Activated T-helper 2 cell treated with anti-CD3 and anti-CD28 coated beads, Interferon-gamma antibody, Interleukin-2, Interleukin-4, amounts not matched to agents 10 μg/mL and 5 μg/mL and 100 μg/mL, durations not matched to agents 14 hours and 24 hours and 36 hours (primary cell): ENCODE results near the gene NAPSA. TPM values are rescaled to one million over a fixed set of nuclear protein-coding genes. Genes with fewer than 3 reads are reported as not detected.

Experiments
- DNase-seq: peaks from one replicate; pipeline ENCODE4 v3.0.0; 2021; ENCODE audit warnings: low spot score
- H3K27ac Mint-ChIP-seq: one replicate; pipeline ENCODE4 v1.8.0; 2021; ENCODE audit warnings: mixed read lengths
- H3K27me3 Mint-ChIP-seq: one replicate; pipeline ENCODE4 v1.8.0; 2021; ENCODE audit warnings: low read depth, mixed read lengths
- H3K36me3 Mint-ChIP-seq: one replicate; pipeline ENCODE4 v1.8.0; 2021; ENCODE audit warnings: low read depth, mixed read lengths
- H3K4me1 Mint-ChIP-seq: one replicate; pipeline ENCODE4 v1.8.0; 2021; ENCODE audit warnings: low read depth, mixed read lengths
- H3K4me3 Mint-ChIP-seq: one replicate; pipeline ENCODE4 v1.8.0; 2021; ENCODE audit warnings: low read depth, mild to moderate bottlenecking, moderate library complexity, mixed read lengths
- H3K9me3 Mint-ChIP-seq: one replicate; pipeline ENCODE4 v1.8.0; 2021; ENCODE audit warnings: mixed read lengths
- intact Hi-C: fragments of 100-400 bp; cut with micrococcal nuclease; formaldehyde crosslinking; loops from one replicate; pipeline ENCODE4 v1.15.1; 2023
- total RNA-seq: library from RNA; stranded (reverse); gene quantifications from 2 replicates; pipeline ENCODE4 v1.2.3, GENCODE V29; 2022

NAPSA gene
- total RNA-seq, 1 donor from 2014 or later = 5.5 TPM

DNA sequence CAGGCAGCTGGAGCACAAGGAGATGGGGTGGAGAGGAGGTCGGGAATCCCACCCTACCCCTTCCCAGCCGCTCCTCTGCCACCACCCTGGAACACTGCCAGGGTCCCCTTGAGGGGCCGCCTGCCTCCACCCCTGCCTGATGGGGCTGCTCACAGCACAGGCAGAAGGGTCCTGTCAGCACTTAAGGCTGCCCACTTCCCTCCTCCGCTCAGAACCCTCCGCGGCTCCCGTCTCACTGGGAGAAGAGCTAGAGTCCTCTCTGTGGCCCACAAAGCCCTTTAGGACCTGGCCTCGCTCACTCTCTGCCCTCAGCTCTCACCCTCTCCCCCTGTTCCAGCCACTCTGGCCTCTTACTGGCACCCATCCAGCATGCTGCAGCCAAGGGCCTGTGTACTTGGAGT is 15.3 kb upstream of the NAPSA start:
- peak overlapping the region; percentile 12 for H3K27ac Mint-ChIP-seq
- intact Hi-C loops = no loop called here

DNA sequence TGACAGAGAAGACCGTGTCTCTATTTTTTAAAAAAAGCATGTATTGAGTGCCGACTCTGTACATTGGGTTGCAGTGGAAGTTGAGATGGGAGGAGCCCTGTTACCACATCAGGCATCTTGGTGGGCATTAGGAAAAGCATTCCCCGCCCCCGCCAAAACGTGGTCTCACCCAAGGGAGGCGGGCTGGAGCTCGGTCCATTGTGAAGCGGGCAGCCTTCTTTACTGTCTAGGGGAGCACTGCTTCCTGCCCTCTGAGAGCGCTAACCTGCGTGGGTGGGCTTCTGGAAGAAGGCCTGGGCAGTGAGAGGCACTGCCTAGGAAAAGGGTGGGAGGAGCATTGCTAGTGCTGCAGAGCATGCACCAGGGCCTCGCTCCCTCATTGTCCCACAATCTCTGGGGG is 14.7 kb upstream of the NAPSA start:
- Mint-ChIP-seq H3K4me1 (peaks cover 22% of the 10 kb centered on the region), H3K27ac (no peak overlapping the region), H3K27me3 (no peaks in the 10 kb centered on the region), H3K4me3 (no peak overlapping the region), H3K36me3 (peaks cover 58% of the 10 kb centered on the region), H3K9me3 (no peaks in the 10 kb centered on the region)
- intact Hi-C loops = no loop called here
- no peak for DNase-seq

More for the DNA sequence above, 15.3 kb upstream of the NAPSA start:
- Mint-ChIP-seq H3K4me3 (no peak overlapping the region), H3K27me3 (no peaks in the 10 kb centered on the region), H3K9me3 (no peaks in the 10 kb centered on the region), H3K36me3 (peaks cover 60% of the 10 kb centered on the region), H3K4me1 (peaks cover 24% of the 10 kb centered on the region)
- no peak for DNase-seq

DNA sequence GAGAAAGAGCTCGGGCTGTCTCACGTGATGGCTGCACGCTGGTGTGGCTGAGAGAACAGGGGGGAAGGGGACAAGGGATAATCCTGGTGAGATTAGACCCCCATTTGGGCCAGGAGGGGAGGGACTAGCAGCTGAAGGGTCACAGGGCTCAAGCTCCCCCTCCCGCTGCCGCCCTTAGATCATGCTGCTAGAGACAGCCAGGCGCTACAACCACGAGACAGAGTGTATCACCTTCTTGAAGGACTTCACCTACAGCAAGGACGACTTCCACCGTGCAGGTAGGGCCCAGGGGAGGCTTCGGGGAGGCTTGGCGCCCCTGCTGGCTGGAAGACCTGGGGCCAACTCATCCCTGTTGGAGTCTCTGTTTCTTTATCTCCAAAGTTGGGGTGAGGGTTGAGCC is 14.2 kb upstream of the NAPSA start:
- Mint-ChIP-seq H3K27ac (no peak overlapping the region), H3K36me3 (peaks cover 53% of the 10 kb centered on the region), H3K4me3 (no peak overlapping the region), H3K4me1 (peaks cover 17% of the 10 kb centered on the region), H3K9me3 (no peaks in the 10 kb centered on the region), H3K27me3 (no peaks in the 10 kb centered on the region)
- intact Hi-C loops = loop anchor here (5.0 kb wide), 1 partner anchor 47 kb away; no protein-coding TSS in a partner anchor
- no peak for DNase-seq

DNA sequence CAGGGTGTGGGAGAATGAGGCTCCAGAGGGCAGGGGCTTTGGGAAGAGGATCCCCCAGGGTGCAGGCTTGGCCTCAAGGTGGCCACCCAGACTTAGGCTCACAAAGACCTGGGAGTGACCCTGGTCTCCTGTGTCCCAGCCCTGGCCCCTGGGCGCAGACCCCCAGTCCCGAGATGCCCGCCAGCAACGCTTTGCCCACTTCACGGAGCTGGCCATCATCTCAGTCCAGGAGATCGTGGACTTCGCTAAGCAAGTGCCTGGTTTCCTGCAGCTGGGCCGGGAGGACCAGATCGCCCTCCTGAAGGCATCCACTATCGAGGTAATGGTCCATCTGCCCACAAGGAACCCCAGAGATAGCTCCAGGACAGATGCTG is 13.4 kb upstream of the NAPSA start:
- no peak overlapping the region for H3K4me3 Mint-ChIP-seq
- no peak for DNase-seq
- H3K36me3 Mint-ChIP-seq = peaks cover 46% of the 10 kb centered on the region
- no peaks in the 10 kb centered on the region for H3K27me3 Mint-ChIP-seq
- no peak overlapping the region for H3K27ac Mint-ChIP-seq
- H3K9me3 Mint-ChIP-seq = no peaks in the 10 kb centered on the region
- intact Hi-C loops = loop anchor here (5.0 kb wide), 1 partner anchor 47 kb away; no protein-coding TSS in a partner anchor
- peaks cover 17% of the 10 kb centered on the region for H3K4me1 Mint-ChIP-seq

DNA sequence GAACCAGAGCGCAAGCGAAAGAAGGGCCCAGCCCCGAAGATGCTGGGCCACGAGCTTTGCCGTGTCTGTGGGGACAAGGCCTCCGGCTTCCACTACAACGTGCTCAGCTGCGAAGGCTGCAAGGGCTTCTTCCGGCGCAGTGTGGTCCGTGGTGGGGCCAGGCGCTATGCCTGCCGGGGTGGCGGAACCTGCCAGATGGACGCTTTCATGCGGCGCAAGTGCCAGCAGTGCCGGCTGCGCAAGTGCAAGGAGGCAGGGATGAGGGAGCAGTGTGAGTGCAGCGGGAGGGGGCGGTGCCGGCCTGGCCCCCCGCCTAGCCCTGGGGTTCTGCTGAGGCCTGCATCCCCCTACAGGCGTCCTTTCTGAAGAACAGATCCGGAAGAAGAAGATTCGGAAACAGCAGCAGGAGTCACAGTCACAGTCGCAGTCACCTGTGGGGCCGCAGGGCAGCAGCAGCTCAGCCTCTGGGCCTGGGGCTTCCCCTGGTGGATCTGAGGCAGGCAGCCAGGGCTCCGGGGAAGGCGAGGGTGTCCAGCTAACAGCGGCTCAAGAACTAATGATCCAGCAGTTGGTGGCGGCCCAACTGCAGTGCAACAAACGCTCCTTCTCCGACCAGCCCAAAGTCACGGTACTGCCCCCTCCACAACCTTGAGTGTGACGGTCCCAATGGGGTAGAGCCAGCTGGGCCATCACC is 12.9 kb upstream of the NAPSA start:
- H3K9me3 Mint-ChIP-seq = no peaks in the 10 kb centered on the region
- H3K27me3 Mint-ChIP-seq = no peaks in the 10 kb centered on the region
- no peak for DNase-seq
- peaks cover 12% of the 10 kb centered on the region for H3K4me1 Mint-ChIP-seq
- peaks cover 46% of the 10 kb centered on the region for H3K36me3 Mint-ChIP-seq
- peak overlapping the region; percentile 39 for H3K27ac Mint-ChIP-seq
- H3K4me3 Mint-ChIP-seq = peak overlapping the region; percentile 54
- intact Hi-C loops = loop anchor here (5.0 kb wide), 1 partner anchor 46 kb away; no protein-coding TSS in a partner anchor

DNA sequence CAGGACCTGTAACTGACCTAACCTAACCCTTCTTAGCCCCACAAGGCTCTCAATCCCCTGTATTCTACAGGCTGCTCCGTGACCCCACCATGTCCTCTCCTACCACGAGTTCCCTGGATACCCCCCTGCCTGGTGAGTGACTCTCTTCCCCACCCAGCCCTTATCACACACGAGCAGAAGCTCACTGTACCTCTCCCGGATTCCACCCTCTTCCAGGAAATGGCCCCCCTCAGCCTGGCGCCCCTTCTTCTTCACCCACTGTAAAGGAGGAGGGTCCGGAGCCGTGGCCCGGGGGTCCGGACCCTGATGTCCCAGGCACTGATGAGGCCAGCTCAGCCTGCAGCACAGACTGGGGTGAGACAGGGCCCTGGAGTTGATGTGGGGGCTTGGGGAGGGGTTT is 12.1 kb upstream of the NAPSA start:
- H3K4me3 Mint-ChIP-seq = peak overlapping the region; percentile 92
- H3K9me3 Mint-ChIP-seq = no peaks in the 10 kb centered on the region
- no peak overlapping the region for H3K27ac Mint-ChIP-seq
- intact Hi-C loops = loop anchor here (5.0 kb wide), 1 partner anchor 45 kb away; no protein-coding TSS in a partner anchor
- peaks cover 46% of the 10 kb centered on the region for H3K36me3 Mint-ChIP-seq
- H3K4me1 Mint-ChIP-seq = peaks cover 9% of the 10 kb centered on the region
- DNase-seq = no peak
- no peaks in the 10 kb centered on the region for H3K27me3 Mint-ChIP-seq

DNA sequence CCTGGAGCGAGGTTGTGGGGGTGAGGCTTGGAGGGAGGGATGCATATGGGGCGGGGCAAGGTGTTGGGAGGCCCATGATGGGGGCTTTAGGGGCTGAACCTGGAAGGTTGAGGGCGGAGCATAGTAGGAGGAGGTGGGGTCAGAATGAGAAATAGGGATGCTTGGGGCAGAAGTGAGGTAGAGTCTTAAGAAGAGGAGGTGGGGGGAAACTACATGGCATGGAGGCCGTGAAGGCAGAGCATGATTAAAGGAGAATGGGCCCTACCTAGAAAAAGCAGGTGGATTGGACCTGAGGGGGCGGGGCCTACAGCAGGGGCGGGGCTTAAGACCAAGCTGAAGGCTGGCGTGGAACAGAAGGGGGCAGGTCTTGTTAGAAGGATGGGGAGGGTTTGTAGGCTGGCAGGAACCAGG is 11.6 kb upstream of the NAPSA start:
- DNase-seq = no peak
- Mint-ChIP-seq H3K9me3 (no peaks in the 10 kb centered on the region), H3K4me1 (peaks cover 9% of the 10 kb centered on the region), H3K36me3 (peaks cover 46% of the 10 kb centered on the region), H3K4me3 (peak overlapping the region; percentile 92), H3K27me3 (no peaks in the 10 kb centered on the region), H3K27ac (peak overlapping the region; percentile 44)
- intact Hi-C loops = loop anchor here (5.0 kb wide), 1 partner anchor 45 kb away; no protein-coding TSS in a partner anchor

DNA sequence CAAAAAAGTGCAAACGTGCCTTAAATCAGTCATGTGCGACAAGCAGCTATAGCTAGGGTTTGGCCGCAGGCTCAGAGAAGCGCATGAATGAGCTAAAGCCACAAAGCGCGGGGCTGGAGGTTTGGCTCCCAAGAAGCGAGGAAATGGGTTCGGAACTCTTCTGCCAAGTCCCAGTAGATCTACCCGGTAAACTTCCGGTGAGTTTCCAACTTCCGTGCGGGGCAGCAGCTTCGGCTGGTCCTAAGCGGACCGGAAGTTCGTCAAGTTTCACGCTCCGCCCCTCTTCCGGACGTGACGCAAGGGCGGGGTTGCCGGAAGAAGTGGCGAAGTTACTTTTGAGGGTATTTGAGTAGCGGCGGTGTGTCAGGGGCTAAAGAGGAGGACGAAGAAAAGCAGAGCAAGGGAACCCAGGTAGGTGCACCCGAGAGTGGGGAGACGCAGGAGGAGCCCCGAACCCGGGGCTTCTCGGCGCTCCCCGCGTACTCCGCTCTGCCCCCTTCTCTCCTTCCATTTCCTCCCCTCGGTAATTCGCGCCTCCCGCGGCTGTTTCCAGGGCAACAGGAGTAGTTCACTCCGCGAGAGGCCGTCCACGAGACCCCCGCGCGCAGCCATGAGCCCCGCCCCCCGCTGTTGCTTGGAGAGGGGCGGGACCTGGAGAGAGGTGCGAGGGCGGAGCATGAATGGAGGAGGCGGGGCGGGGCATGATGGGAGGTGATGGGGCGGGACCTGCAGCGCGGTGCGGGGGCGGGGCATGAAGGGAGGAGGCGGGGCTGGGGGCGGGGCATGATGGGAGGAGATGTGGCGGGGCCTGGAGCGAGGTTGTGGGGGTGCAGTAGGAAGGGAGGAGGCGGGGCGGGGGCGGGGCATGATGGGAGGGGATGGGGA is 11.0 kb upstream of the NAPSA start, which contains the start of gene NR1H2:
Gene NR1H2 (plus strand): TSS at position 292 of the 885 bp plus-strand sequence. CDS start 1,149 bp downstream, outside the sequence.
- Mint-ChIP-seq H3K36me3 (peaks cover 44% of the 10 kb centered on the region), H3K27me3 (no peaks in the 10 kb centered on the region), H3K27ac (peak within 1 kb of the TSS; percentile 97), H3K4me3 (peak within 1 kb of the TSS; percentile 92), H3K9me3 (no peaks in the 10 kb centered on the region), H3K4me1 (peaks cover 9% of the 10 kb centered on the region)
- intact Hi-C loops = loop anchor here (1.0 to 5.0 kb wide), 4 partner anchors 8 to 135 kb away; partner anchors contain the start of genes JOSD2 and POLD1
- peak; percentile 91 for DNase-seq

DNA sequence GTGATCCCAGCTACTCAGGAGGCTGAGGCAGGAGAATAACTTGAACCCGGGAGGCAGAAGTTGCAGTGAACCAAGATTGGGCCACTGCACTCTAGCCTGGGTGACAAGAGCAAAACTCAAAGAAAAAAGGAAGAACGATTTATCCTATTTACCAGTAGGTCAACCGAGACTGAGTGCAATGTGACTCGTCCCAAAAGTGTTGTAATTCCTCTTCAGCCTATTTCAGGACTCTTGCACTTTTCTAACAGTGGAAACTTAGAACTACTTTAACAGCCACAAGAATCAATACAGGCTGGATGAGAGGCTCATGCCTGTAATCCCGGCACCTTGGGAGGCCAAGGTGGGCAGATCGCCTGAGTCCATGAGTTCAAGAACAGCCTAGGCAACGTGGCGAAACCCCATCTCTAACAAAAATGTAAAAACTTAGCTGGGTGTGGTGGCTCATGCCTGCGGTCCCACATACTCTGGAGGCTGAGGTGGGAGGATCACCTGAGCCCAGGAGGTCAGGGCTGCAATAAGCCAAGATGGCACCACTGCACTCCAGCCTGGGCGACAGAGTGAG is 6.6 kb upstream of the NAPSA start:
- H3K36me3 Mint-ChIP-seq = peaks cover 5% of the 10 kb centered on the region
- no peak for DNase-seq

DNA sequence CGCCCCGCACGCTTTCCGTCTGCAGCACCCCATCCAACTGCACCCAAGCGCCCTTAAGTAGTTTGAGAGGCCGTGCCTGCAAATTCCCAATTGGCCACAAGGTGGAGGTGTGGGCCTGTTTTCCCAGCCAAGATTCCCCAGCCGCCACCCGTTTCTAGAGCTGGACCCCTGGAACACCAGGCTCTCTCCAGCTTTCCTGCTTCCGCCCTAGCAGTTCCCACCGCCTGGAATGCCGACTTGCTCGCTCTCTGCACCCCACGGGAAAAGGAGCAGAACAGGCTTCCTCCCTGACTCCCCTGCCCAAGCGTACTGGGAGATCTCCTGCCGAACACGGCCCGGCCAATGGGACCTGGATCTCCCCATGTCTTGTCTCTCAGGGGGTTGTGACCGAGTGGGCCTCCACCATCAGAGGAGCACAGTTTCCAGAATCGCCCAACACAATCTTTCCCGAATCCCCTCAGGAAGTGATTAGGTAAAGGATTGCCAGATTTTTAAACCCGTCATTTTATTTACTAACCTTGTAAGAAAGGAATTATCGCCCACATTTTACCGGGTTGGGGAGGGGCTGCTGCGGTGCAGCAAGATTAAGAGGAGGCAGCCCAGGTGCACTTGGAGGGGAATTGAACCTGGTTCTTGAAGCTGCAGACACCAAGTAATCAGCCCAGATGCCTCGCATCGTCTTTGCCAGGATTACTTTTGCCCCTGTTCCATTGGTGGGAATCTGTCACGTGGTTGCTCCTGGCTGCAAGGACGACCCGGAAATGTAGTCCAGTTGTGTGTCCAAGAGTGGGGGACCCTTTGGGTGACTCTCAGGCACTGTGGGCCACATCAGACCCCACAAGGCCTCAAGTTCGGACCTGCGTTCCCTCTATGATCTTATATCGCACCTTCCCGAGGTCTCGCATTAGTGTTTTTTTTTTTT is 3.5 kb upstream of the NAPSA start:
- Mint-ChIP-seq H3K27me3 (no peaks in the 10 kb centered on the region), H3K4me3 (peak overlapping the region; percentile 88), H3K27ac (peak overlapping the region; percentile 83), H3K9me3 (no peaks in the 10 kb centered on the region), H3K36me3 (no peaks in the 10 kb centered on the region), H3K4me1 (peaks cover 27% of the 10 kb centered on the region)
- DNase-seq = peak; percentile 75
- intact Hi-C loops = loop anchor here (1.0 kb wide), 1 partner anchor 15 kb away; the partner anchor contains the start of gene POLD1

More for the DNA sequence above, 6.6 kb upstream of the NAPSA start:
- Mint-ChIP-seq H3K27ac (no peak overlapping the region), H3K4me3 (no peak overlapping the region), H3K9me3 (no peaks in the 10 kb centered on the region), H3K4me1 (peaks cover 18% of the 10 kb centered on the region), H3K27me3 (no peaks in the 10 kb centered on the region)
- intact Hi-C loops = no loop called here

DNA sequence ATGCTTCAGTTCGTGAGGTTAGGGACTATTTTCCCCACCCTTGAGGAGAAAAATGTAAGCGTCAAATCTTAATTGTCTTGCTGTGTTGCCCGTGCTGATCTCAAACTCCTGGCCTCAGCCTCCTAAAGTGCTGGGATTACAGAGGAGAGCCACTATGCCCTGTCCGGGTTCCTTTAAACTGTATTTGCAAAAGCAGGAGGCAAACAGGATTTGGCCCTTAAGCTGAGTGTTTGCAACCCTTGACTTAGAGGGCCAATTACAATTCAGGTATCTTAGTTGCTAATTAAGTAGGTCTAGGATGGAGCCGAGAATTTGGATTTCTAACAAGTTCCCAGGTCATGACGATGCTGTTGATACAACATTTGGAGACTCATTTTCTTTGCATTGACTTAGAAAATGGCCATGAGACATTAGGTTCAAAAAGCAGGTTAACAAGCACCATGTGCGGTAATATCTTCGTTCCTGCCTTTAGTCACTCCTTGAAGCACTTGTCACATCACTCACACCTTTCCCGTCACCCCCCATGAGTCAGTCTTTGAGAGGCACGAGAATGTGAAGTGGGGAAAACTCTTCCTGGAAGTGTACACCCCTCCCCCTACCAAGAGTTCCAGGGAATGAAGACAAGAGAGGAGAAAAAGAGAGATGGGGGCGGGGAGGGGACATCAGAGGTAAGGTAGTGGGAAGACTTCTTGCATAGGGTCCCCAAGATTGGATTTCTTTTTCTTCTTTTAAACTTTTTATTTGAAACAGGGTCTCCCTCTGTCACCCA is 2.6 kb downstream of the NAPSA start:
- intact Hi-C loops = loop anchor here (2.0 kb wide), 1 partner anchor 32 kb away; no protein-coding TSS in a partner anchor
- DNase-seq = no peak

More for the DNA sequence above, 2.6 kb downstream of the NAPSA start:
- H3K36me3 Mint-ChIP-seq = peaks cover 24% of the 10 kb centered on the region
- no peaks in the 10 kb centered on the region for H3K9me3 Mint-ChIP-seq
- H3K27me3 Mint-ChIP-seq = no peaks in the 10 kb centered on the region
- peak overlapping the region; percentile 72 for H3K4me3 Mint-ChIP-seq
- peaks cover 70% of the 10 kb centered on the region for H3K4me1 Mint-ChIP-seq
- H3K27ac Mint-ChIP-seq = peak overlapping the region; percentile 97
